Stimulated activated CD8-positive, alpha-beta memory T cell treated with anti-CD3 and anti-CD28 coated beads, Interleukin-12 subunit alpha, Interleukin-12 subunit beta, amount 100 ng/mL, for 24 hours (primary cell): ENCODE results near the gene POC1A.

Source experiments
- DNase-seq: peaks from one replicate; pipeline ENCODE4 v3.0.0-alpha.2; 2020; ENCODE audit errors: extremely low read depth

The POC1A gene

DNA sequence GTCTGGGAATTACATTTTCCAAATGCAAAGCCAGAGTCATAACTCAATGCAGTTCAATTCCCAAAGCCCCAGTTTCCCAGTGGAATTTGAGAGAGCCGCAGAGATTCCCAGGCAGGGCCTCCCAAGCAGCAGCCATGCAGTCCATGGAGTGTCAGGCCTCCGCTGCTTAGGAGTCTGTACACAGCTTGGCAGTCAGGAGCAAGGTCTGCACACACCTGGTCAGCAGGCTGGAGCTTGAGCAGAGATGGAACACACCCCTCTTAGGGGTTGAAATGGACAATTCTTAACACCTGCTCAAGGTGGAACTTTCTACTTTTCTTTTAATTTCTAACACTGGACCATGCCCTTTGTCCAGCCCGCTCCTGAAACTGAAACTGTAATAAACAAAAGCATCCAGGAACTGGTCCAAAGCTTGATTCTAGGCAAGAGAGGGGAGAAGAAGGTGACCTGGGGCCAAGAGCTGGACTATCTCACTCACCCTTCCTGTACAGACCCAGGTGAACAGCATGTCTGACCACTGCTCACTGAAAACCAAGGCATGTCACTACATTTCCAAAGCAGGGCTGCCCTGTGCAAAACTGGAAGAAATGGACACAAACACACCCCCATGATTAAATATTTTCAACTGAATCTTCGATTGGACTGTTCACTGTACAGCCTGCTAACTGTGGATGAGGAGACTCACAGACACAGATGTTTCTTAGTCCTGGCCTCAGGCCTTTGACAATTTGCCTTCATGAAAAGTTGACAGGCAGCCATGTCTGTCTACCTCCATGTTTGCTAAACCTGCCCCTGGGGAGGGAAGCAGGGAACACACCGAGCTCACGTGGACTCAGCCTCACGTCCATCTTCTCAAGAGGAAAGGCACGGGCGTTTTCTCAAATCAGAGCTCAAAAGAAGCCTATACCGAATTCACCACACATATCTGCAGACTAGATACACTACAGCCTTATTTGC lies 49.3 kb downstream of the POC1A start:
- DNase-seq, result no peak

- no peak for DNase-seq
Measured at GRCh38 chr3:52102934-52103333, 51.3 kb downstream of the POC1A start.

DNA sequence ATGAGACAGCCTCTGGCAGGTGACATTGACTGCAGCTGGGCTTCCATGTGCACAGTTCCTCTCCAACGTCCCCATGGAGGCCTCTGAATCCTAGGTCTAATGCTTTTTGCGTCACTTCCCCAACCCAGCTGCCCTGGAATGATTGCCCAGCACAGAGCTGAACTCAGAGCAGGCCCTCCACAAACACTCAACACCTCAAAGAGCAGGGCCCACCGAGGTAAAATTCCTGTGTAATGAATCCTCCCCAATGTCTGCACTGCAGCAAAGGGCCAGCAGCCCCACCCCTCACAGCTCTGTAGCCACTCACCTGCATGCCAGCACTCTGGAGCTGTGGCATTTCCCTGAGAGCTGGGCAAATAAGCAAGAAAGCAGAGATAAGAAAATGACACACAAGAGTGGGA lies 55.2 kb downstream of the POC1A start:
- no peak for DNase-seq

- DNase-seq, result no peak
Measured at GRCh38 chr3:52097851-52098507, 56.2 kb downstream of the POC1A start.

- no peak for DNase-seq
Measured at GRCh38 chr3:52095990-52096775, 58.0 kb downstream of the POC1A start.

DNA sequence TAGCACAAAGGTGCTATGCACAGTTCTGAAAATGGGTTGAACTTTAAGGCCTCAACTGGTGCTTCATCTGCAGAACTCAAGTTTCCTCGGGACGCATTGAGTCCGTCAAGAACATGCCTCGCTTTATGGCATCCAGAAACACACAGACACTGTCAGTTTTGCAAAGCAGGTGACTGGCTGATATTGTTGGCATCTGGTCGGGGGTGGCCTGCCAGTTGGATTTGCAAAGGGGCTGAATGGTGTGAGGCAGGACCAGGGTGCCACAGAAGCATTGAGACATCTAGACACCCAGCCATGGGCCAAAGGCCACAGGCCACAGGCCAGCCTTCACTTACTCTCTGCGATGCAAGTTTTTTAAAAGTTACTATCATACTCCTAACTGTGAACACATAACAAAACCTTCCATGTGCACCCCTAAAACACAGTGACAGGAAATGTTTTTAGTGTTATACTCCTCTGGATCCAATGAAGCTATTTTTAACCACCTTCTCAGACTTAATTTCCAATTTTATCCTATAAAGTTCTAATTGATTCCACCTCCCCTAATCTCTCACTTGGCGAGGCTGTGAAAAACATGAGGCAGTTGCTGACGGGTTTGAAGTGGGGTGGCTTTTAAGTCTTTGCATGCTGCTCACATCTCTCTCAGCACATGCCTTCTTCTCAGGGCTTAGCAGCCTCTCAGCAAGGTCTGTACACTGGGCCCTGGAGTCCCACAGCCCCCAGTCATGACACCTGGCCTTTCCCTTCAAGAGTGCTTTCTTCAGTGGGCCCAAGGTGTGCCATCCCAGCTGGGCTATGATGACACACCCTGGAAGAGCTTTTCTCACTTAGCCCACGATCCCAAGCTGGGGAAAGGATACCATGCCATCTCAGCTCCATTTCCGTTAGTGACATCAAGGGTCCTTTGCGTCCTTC lies 59.4 kb downstream of the POC1A start:
- no peak for DNase-seq

DNA sequence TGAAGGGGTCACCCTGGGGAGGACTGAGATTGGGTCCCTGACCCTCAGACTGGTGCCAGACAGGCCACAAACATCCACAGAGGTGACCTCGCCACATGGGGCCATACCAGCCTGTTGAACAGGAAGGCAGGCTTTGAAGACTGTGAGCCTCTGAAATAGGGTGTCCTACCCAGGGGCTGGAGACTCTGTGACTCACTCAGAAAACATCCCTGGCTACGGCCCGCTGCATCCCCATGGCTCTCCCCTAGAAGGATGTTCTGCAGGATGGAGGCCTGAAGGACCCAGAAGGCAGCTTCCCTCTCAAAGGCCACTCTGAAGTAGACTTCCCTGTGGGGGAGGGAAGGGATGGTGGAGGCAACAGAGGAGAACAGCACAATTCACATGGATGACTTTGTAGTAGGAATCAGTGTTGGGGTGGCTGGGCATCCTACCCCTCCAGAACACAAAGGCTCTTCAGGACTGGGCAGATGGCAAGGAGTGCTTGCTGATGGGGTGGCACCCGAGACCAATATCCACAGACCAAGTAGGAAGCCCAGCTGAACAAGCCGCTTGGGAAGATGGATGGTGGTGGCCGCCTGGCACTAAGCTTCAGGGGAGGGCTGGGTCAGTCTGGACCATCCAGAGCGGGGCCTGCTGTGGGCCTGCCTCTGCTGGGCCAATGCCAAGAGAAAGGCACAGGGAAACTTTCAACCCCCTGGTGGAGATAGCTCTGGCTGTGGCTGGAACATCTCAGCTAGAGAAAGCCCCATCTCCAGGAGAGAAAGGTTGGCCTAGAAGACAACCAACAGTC lies 60.3 kb downstream of the POC1A start:
- no peak for DNase-seq

GRCh38 chr3:52092891-52093290 lies 61.3 kb downstream of the POC1A start:
- DNase-seq, result no peak

DNA sequence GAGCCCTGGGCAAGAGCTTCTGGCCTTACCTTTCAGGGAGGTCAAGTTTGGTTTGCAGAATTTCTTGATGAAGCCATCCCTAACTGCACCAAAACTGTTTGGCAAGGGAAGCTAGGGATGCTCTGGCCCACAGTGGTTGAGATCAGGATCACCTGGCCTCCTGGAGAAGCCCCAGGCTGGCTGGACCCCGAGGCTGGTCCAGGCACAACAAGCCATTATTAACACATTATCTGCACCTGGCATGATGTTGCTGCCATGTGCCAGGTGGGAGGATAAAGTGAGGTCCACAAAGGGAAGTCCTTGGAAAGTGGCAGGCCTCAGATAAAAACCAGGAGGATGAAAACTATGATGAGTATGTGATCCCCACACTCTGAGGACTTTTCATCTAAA lies 62.0 kb downstream of the POC1A start:
- no peak for DNase-seq

DNA sequence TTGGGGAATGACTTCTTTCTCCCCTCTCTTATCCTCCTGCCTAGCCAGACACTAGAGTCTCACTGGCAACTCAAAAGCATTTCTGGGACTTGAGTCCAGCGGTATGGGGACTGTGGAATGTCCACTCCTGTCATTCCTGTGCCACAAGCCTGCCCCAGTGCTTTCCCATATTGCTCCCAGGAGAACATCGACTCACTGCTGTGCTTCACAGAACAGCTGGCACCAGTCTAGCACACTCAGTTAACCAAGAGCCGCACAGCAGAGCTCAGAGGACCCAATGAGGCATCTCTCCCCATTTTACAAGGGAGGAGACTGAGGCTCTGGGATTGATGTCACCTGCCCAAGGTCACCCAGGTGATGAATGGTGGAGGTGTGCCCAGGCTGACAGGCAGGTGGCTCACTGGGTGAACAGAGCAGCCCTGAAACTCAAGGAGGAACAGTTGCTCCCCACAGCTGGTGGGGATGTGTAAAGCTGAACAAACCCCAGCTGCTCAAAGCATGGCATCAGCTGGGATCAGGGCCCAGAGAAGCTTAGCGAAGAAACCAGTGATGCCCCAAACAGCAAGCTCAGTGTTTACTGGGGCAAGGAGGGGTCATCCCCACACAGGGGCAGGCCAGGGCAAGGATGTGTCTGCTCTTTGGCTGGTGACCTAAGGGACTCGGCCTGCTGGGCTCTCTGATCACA lies 62.5 kb downstream of the POC1A start:
- no peak for DNase-seq

- no peak for DNase-seq
Measured at GRCh38 chr3:52090933-52091468, 63.2 kb downstream of the POC1A start.

- DNase-seq, result no peak
Measured at GRCh38 chr3:52090131-52090932, 63.9 kb downstream of the POC1A start.

DNA sequence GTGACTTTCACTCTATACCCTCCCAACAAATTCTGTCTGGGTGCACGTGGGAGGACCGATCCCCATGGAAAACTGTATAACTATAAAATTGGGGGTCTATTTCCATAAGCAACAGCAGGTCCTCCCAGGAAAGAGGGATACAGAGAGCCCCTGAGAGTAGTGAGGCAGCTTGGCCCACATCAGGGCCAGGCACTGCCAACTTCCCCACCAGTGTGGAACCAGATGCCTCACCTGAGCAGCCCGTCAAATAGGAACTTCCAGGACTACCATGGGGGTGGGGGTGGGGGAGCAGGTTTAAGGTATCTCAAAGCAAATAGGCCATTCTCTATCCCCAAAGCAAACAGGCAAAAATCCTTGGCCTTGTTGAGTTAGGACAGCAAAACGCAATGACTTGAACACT lies 64.5 kb downstream of the POC1A start:
- no peak for DNase-seq

GRCh38 chr3:52088445-52089367 lies 65.5 kb downstream of the POC1A start:
- no peak for DNase-seq

GRCh38 chr3:52087731-52088130 lies 66.5 kb downstream of the POC1A start:
- DNase-seq, result no peak

- no peak for DNase-seq
Measured at GRCh38 chr3:52086976-52087663, 67.1 kb downstream of the POC1A start.

DNA sequence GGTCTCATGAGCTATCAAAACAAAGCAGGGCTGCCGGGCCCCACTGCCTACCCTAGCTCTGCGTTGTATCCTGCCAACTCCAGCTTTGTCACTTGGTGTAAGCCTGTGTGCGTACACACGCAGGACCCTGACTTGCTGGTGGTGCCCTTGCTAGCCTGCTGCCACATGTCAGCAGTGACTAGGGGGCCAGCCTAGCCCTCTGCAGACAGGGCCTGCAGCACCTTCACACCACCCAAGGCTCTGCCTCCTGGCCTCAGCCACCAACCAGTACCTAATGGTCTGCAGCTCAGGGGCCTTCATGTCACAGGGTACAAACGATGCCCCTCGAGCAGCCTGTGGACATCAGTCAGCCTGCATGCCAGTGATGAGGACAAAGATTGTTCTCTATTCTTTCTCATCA lies 67.8 kb downstream of the POC1A start:
- DNase-seq, result no peak
